ENCODE results near the gene ABHD2.
"Not testable (repeated sequence)": the region's sequence is repeated elsewhere in the genome, so short reads cannot be mapped to it uniquely, and the experiment has no call there.

The ABHD2 gene

DNA sequence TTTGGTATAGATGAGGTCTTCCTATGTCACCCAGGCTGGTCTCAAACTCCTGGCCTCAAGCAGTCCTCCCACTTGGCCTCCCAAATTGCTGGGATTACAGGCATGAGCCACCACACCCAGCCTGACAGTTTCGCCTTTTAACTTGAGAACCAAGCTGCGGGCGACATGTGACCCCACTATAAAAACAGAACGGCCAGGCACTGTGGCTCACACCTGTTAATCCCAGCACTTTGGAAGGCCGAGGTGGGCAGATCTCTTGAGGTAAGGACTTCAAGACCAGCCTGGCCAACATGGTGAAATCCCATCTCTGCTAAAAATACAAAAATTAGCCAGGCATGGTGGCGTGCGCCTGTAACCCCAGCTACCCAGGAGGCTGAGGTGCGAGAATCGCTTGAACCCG, 52.9 kb downstream of the ABHD2 start:
- DNase-seq, result not testable (repeated sequence)

DNA sequence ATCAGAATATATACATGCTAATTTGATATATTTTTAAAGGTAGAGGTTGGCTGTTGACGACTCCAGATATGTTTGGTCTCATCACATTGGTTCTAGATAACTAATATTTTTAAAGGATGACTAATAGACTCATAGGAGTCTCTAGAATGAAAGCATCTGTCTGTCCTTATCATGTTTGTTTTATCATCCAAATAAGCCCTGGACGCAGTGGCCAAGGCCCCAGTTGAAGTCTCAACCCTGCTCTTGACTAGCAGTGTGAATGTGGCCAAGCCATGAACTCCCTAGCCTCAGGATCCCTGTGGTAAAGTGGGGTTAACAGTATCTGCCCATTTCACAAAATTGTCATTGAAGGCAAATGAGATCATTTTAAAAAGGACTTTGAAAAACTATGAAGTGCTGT, 53.6 kb downstream of the ABHD2 start:
- no peak for DNase-seq

DNA sequence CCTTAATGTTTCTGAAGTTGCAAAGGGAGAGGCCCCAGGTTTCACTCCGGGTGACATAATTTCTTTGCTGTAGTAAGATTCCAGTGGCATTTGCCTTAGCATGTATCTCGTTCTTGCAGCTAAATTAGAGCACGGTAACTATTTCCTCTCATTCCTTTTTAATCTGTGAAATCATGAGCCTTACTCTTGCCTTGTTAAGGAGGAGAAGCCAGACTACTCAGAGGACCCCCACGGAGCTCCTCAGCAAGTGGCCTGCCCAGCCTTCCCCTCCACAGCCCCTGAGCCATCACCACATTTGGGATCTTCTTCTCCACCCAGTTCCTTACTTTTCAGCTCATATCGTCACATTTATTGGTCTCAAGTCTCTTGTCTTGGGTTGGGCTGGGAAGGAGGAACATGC, 54.2 kb downstream of the ABHD2 start:
- DNase-seq, result no peak

GRCh38 chr15:89143503-89144162, 55.4 kb downstream of the ABHD2 start:
- DNase-seq, result peak; percentile 94

GRCh38 chr15:89144491-89144890, 56.2 kb downstream of the ABHD2 start:
- DNase-seq, result no peak

GRCh38 chr15:89146366-89146765, 58.1 kb downstream of the ABHD2 start:
- no peak for DNase-seq

DNA sequence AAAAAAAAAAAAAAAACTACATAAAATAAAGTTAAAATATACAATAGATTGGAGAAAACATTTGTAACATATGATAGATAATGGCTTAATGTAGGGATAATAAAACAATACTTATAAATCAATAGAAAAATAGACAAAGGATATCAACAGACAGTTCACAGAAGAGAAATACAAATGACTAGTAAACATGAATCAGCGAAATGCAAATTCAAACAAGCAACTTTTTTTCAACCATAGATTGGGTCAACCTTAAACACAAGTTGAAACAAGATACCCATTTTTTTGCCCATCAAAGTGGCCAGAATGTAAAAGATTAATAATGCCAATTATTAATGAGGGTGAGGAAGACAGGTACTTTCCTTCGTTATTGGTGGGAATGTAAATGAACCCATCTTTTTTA, 59.9 kb downstream of the ABHD2 start:
- DNase-seq, result no peak

DNA sequence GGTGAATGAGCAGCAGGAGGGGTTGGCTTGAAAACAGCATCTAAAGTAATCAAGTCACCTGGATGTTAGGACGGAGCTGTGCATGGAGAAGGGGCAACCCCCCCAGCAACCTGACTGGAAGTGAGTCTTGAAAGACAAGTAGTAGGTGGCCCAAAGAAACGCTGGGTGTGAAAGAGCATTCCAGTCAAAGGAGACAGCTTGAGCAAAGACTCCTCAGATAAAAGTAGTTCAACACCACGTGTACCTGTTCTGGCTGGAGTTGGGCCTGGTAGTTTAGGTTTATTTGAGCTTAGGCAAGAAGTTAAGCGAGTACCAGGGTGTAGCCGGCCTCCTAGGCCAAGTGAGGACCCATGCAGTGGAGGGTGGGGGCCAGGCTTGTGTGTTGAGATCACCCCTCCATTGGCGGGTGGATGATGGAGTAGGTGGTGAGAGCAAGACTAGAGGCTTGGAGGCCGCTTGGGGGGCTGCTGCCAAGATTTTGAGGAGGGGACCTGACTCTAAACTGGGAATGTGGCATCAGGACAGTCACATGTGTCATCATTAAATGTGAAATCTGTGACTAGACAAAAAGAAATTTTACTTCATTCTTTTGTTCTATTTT, 61.3 kb downstream of the ABHD2 start:
- DNase-seq, result no peak

GRCh38 chr15:89150287-89150686, 62.0 kb downstream of the ABHD2 start:
- DNase-seq, result no peak

DNA sequence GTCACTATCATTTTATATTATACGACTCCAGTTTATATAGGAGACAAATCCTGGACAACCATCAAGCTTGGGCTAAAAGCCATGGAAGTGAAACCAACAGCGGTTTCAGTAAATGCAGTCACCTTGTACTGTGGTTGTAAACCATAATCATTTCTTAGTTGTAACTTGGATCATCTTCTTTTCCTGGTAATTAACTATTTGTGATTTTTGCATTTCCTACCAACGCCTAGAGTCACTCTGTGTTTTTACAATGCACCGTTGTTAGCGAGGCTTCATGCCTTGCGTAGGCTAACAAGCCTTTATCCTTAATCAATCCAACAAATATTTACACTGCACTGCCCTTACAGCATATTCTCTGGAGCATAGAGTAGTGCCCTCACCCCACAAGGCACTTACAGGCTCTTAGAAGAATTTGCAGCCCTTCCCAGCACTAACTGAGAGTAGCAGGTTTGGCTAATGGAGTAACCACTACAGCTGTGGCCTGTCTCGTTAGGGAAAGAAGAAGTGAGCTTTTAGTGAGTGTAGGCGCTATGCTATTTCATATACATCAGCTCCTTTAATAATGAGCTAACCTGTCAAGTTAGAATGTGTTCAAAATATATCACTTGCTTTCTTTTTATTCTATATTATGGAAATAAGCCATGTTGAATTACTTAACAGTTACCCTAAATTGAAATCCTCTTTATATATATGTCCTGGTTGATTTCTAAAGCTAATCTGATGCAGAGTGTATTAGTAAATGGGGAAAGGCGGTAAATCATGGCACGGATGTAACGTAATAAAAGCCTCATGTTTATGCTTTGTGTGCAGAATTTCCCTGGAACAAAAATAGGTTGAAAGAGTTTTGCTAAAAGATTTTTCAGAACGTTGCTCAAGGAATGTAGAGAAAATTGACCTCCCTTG, 62.8 kb downstream of the ABHD2 start:
- peak; percentile 81 for DNase-seq

GRCh38 chr15:89155122-89155521, 66.9 kb downstream of the ABHD2 start:
- DNase-seq, result no peak

DNA sequence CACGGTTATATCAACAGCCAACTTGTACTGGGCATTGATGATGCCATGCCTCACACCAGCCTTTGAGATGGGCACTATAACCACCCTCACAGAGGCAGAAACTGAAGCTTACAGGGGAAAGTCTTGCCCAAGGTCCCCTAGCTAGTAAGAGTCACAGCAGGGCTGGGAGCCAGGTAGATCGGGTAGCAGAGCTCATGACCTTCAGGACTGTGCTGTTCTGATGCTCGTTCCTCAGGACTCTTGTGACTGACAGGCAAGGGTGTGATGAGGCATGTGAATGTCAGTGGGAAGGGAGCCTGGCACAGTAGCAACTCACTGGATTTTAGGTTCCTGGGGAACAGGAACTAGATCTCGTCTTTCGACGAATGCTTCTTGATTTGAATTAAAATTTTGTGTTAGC, 67.4 kb downstream of the ABHD2 start:
- no peak for DNase-seq

- DNase-seq, result no peak
These were observed 68.8 kb downstream of the ABHD2 start for GRCh38 chr15:89157061-89157460.

DNA sequence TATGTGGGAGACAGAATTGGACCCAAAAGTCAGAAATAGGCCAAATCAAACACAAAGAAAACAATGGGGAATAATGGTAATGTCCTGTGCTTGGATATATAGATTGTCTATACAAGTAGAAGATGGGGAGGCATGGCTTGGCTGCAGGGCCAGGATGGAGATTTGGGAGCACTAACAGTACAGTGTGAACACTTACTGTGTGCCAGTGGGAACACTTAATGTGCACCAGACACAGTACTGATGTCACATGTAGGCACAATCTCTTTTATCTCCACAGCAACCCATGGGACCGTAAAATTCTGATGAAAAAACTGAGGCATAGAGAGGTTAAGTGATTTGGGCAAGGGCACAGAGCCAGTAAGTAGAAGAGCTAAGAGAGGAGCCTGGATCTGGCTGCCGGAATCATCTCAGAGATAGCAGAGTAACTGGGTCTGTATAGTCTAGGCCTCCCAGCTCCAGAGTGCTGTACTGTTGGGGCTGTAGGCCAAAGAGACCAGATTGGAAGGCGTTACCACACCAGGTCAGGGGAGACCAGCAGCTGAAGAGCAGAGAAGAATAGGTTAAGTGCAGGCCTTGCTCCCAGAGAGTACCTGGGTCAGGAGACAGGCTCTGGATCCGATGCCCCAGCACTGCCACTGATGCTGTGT, 69.8 kb downstream of the ABHD2 start:
- no peak for DNase-seq

- no peak for DNase-seq
These were observed 73.4 kb downstream of the ABHD2 start for GRCh38 chr15:89161666-89162065.

DNA sequence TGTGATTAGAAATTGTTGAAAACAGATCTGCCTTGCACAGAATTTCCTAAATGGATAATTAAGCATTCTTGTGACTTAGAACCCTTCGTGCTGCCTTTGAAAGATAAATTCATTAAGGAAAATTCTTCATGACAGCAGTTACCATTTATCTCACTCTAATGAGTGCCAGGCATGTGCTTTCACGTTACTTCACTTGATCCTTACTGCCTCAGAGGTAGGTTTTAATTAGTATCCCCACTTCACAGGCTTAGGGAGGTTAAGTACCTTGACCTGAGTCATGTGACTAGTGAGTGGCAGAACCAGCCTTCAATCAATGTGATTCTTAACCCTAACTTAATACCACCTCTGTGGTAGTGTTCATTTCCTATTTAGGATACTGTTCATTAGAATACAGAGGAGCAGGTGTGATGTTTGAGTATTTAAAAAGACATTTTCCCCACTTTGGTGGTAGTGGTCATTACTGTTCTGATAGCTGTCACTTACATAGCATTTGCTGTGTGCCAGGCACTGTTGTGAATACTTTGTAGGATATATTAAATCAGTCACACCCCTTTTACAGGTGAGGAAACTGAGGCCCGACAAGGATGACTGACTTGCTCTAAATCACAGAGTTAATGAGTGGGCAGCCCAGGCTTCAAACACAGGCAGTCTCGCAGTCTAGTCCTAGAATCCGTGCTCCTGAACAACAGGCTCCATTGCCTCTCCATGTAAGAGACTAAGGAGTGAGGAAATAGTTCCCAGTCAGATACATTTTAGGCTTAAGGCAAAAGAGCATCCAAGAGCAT, 75.2 kb downstream of the ABHD2 start:
- DNase-seq, result no peak

GRCh38 chr15:89164712-89165211, 76.5 kb downstream of the ABHD2 start:
- DNase-seq, result no peak

- no peak for DNase-seq
These were observed 77.4 kb downstream of the ABHD2 start for GRCh38 chr15:89165677-89166076.

- peak; percentile 32 for DNase-seq
These were observed 79.3 kb downstream of the ABHD2 start for GRCh38 chr15:89167267-89168176.

- DNase-seq, result no peak
These were observed 80.1 kb downstream of the ABHD2 start for GRCh38 chr15:89168316-89168833.

- DNase-seq, result no peak
These were observed 82.1 kb downstream of the ABHD2 start for GRCh38 chr15:89170364-89170763.
